HepG2 (cell line): ENCODE results near the gene PLEKHB1. TPM values are rescaled to one million over a fixed set of nuclear protein-coding genes. Genes with fewer than 3 reads are reported as not detected.

Experiments
- AGO2 ChIP-seq: fragments of 200-400 bp; formaldehyde crosslinking; optimal IDR thresholded peaks from 2 replicates; pipeline ENCODE3; 2017; ENCODE audit warnings: mild to moderate bottlenecking, low read depth, low read length, moderate library complexity
- CEBPG ChIP-seq: IDR thresholded peaks from 2 replicates; pipeline ENCODE4 v1.6.1; 2016
- DPF2 ChIP-seq: sonication (generic); formaldehyde crosslinking; IDR thresholded peaks from 2 replicates; pipeline ENCODE4 v1.4.0; 2020; ENCODE audit warnings: mild to moderate bottlenecking, low read depth, missing genetic modification reagents, borderline replicate concordance
- FLYWCH1 ChIP-seq: sonication (generic); formaldehyde crosslinking; IDR thresholded peaks from 2 replicates; pipeline ENCODE4 v1.8.1; 2023; ENCODE audit warnings: mild to moderate bottlenecking, missing genetic modification reagents
- GATAD2A ChIP-seq: IDR thresholded peaks from 2 replicates; pipeline ENCODE4 v1.6.1; 2016
- IKZF4 ChIP-seq: sonication (generic); formaldehyde crosslinking; IDR thresholded peaks from 2 replicates; pipeline ENCODE4 v1.5.1; 2020; ENCODE audit warnings: borderline replicate concordance, mild to moderate bottlenecking, low read depth, missing genetic modification reagents; ENCODE audit errors: not compliant biosample characterization
- NR2F6 ChIP-seq, 2 experiments: IDR thresholded peaks; 2 replicates each; pipeline ENCODE4 v1.6.1; 2016; ENCODE audit warnings: antibody characterized with exemption in 1 of 2, mild to moderate bottlenecking in 1 of 2
- RFX5 ChIP-seq: IDR thresholded peaks from 2 replicates; pipeline ENCODE4 v1.6.1; 2011; ENCODE audit warnings: low read depth, low read length, improper control_type of control experiment
- YY1 ChIP-seq: IDR thresholded peaks from 2 replicates; pipeline ENCODE4 v1.6.1; 2011; ENCODE audit warnings: low read length, low read depth, moderate library complexity, mild to moderate bottlenecking; ENCODE audit not compliant: insufficient read depth, insufficient replicate concordance
- ZBTB42 ChIP-seq: sonication (generic); formaldehyde crosslinking; IDR thresholded peaks from 2 replicates; pipeline ENCODE4 v1.5.0; 2020; ENCODE audit warnings: mild to moderate bottlenecking, missing genetic modification reagents
- ZNF101 ChIP-seq: sonication (generic); formaldehyde crosslinking; IDR thresholded peaks from 2 replicates; pipeline ENCODE4 v1.4.0; 2020; ENCODE audit warnings: mild to moderate bottlenecking, low read depth, missing genetic modification reagents, borderline replicate concordance
- ZNF343 ChIP-seq: sonication (generic); formaldehyde crosslinking; IDR thresholded peaks from 2 replicates; pipeline ENCODE4 v1.4.0; 2020; ENCODE audit warnings: mild to moderate bottlenecking, missing genetic modification reagents
- ZNF781 ChIP-seq: sonication (generic); formaldehyde crosslinking; IDR thresholded peaks from 2 replicates; pipeline ENCODE4 v1.5.1; 2020; ENCODE audit warnings: borderline replicate concordance, mild to moderate bottlenecking, missing genetic modification reagents; ENCODE audit errors: not compliant biosample characterization
- polyA plus RNA-seq, 8 experiments: library from polyadenylated mRNA; depleted of rRNA in 3 of 8; stranded (reverse) in 7 of 8; unstranded in 1 of 8; fragments of >200 nt; fragmentation: Illumina TruSeq in 4 of 8; extraction: Trizol in 4 of 8; gene quantifications; 2 replicates each; pipeline versions ENCODE4 v1.2.1 to v1.2.3, GENCODE V29; 2011 to 2016; ENCODE audit warnings: low read depth in 4 of 8, missing spikeins in 1 of 8, mixed read lengths in 1 of 8; ENCODE audit not compliant: insufficient read depth in 1 of 8
- total RNA-seq, 5 experiments: library from RNA; depleted of rRNA; stranded (reverse); fragments of >200 nt; fragmentation: Illumina TruSeq; extraction: Trizol; gene quantifications; 2 replicates each; pipeline ENCODE4 v1.2.3, GENCODE V29; 2016; ENCODE audit warnings: low read depth in 1 of 5
- TF ChIP-seq, protein P1 (sequence below): sonication (generic); formaldehyde crosslinking; IDR thresholded peaks from 2 replicates; pipeline ENCODE4 v1.4.0; 2020; ENCODE audit warnings: mild to moderate bottlenecking, missing genetic modification reagents, borderline replicate concordance
- TF ChIP-seq, protein P2 (sequence below): sonication (generic); formaldehyde crosslinking; IDR thresholded peaks from 2 replicates; pipeline ENCODE4 v1.5.0; 2020; ENCODE audit warnings: mild to moderate bottlenecking, missing genetic modification reagents
- TF ChIP-seq, protein P3 (sequence below): sonication (generic); formaldehyde crosslinking; IDR thresholded peaks from 2 replicates; pipeline ENCODE4 v1.4.0; 2020; ENCODE audit warnings: missing genetic modification reagents, borderline replicate concordance

PLEKHB1 gene
- total and polyA plus RNA-seq, 2 of the 13 experiments (the other 11 are each of a cell fraction or from before 2014, with no cell fraction given), result 68.0 to 99.3 TPM

DNA sequence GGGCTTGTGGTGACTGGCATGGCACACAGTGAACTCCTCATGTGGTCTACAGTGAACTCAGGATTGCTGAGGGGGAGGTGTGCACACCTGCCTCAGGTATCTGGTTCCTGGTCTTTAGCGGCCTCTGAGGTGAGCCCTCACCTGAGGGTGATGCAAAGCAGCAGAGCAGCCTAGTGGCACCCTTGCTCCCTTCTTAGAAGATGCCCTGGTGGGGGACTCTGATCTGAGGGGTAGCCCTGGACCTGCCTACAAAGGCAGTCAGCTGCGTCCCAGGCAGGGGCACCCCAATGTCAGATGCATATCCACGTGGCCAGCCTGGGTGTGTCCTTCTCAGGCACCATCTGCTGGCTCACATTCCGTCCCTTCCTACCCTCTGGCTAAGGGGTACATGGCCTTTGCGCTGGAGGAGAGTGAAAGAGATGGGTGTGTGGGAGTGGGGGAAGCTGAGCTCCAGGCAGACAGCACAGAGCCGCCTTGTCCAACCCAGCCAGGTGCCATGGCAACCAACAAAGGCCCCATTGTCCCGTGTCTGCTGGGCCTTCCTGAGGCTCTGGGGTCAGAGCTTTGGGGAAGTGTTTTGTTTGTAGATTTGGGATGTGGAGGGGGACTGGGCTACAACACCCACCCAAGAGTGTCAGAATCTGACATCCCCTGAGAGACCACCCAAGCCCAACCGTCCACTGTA lies 5.8 kb downstream of the PLEKHB1 start (continued):
- TF ChIP-seq AGO2, result peak; percentile 5
- no peak for TF ChIP-seq ZNF101 (CRISPR knock-in tag)
- peak; percentile 86 for TF ChIP-seq GATAD2A (CRISPR knock-in tag)
- TF ChIP-seq, protein P1, sequence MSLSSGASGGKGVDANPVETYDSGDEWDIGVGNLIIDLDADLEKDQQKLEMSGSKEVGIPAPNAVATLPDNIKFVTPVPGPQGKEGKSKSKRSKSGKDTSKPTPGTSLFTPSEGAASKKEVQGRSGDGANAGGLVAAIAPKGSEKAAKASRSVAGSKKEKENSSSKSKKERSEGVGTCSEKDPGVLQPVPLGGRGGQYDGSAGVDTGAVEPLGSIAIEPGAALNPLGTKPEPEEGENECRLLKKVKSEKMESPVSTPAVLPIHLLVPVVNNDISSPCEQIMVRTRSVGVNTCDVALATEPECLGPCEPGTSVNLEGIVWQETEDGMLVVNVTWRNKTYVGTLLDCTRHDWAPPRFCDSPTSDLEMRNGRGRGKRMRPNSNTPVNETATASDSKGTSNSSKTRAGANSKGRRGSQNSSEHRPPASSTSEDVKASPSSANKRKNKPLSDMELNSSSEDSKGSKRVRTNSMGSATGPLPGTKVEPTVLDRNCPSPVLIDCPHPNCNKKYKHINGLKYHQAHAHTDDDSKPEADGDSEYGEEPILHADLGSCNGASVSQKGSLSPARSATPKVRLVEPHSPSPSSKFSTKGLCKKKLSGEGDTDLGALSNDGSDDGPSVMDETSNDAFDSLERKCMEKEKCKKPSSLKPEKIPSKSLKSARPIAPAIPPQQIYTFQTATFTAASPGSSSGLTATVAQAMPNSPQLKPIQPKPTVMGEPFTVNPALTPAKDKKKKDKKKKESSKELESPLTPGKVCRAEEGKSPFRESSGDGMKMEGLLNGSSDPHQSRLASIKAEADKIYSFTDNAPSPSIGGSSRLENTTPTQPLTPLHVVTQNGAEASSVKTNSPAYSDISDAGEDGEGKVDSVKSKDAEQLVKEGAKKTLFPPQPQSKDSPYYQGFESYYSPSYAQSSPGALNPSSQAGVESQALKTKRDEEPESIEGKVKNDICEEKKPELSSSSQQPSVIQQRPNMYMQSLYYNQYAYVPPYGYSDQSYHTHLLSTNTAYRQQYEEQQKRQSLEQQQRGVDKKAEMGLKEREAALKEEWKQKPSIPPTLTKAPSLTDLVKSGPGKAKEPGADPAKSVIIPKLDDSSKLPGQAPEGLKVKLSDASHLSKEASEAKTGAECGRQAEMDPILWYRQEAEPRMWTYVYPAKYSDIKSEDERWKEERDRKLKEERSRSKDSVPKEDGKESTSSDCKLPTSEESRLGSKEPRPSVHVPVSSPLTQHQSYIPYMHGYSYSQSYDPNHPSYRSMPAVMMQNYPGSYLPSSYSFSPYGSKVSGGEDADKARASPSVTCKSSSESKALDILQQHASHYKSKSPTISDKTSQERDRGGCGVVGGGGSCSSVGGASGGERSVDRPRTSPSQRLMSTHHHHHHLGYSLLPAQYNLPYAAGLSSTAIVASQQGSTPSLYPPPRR, result peak; percentile 79; the same call in 1 of the 2 replicates
- TF ChIP-seq, protein P2, sequence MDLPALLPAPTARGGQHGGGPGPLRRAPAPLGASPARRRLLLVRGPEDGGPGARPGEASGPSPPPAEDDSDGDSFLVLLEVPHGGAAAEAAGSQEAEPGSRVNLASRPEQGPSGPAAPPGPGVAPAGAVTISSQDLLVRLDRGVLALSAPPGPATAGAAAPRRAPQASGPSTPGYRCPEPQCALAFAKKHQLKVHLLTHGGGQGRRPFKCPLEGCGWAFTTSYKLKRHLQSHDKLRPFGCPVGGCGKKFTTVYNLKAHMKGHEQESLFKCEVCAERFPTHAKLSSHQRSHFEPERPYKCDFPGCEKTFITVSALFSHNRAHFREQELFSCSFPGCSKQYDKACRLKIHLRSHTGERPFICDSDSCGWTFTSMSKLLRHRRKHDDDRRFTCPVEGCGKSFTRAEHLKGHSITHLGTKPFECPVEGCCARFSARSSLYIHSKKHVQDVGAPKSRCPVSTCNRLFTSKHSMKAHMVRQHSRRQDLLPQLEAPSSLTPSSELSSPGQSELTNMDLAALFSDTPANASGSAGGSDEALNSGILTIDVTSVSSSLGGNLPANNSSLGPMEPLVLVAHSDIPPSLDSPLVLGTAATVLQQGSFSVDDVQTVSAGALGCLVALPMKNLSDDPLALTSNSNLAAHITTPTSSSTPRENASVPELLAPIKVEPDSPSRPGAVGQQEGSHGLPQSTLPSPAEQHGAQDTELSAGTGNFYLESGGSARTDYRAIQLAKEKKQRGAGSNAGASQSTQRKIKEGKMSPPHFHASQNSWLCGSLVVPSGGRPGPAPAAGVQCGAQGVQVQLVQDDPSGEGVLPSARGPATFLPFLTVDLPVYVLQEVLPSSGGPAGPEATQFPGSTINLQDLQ (CRISPR knock-in tag), result peak; percentile 46; the same call in 1 of the 2 replicates
- TF ChIP-seq CEBPG (CRISPR knock-in tag), result no peak
- TF ChIP-seq, protein P3, sequence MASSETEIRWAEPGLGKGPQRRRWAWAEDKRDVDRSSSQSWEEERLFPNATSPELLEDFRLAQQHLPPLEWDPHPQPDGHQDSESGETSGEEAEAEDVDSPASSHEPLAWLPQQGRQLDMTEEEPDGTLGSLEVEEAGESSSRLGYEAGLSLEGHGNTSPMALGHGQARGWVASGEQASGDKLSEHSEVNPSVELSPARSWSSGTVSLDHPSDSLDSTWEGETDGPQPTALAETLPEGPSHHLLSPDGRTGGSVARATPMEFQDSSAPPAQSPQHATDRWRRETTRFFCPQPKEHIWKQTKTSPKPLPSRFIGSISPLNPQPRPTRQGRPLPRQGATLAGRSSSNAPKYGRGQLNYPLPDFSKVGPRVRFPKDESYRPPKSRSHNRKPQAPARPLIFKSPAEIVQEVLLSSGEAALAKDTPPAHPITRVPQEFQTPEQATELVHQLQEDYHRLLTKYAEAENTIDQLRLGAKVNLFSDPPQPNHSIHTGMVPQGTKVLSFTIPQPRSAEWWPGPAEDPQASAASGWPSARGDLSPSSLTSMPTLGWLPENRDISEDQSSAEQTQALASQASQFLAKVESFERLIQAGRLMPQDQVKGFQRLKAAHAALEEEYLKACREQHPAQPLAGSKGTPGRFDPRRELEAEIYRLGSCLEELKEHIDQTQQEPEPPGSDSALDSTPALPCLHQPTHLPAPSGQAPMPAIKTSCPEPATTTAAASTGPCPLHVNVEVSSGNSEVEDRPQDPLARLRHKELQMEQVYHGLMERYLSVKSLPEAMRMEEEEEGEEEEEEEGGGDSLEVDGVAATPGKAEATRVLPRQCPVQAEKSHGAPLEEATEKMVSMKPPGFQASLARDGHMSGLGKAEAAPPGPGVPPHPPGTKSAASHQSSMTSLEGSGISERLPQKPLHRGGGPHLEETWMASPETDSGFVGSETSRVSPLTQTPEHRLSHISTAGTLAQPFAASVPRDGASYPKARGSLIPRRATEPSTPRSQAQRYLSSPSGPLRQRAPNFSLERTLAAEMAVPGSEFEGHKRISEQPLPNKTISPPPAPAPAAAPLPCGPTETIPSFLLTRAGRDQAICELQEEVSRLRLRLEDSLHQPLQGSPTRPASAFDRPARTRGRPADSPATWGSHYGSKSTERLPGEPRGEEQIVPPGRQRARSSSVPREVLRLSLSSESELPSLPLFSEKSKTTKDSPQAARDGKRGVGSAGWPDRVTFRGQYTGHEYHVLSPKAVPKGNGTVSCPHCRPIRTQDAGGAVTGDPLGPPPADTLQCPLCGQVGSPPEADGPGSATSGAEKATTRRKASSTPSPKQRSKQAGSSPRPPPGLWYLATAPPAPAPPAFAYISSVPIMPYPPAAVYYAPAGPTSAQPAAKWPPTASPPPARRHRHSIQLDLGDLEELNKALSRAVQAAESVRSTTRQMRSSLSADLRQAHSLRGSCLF (CRISPR knock-in tag), result no peak
- TF ChIP-seq YY1, result no peak
- 0 out of 2 replicates have a peak, but pooled peaks have one; percentile 37 for TF ChIP-seq RFX5
- peak; percentile 54; the same call in 1 of the 2 replicates for TF ChIP-seq ZNF343 (CRISPR knock-in tag)
- TF ChIP-seq ZBTB42, result no peak
- no peak for TF ChIP-seq ZNF781 (CRISPR knock-in tag)
- no peak; the same call in 1 of the 2 replicates for TF ChIP-seq NR2F6 (IDR thresholded peaks at IDR 0.05)
- peak; percentile 85 for TF ChIP-seq NR2F6 (CRISPR knock-in tag; IDR thresholded peaks at IDR 0.05)
- no peak for TF ChIP-seq IKZF4 (CRISPR knock-in tag)
- TF ChIP-seq FLYWCH1 (CRISPR knock-in tag), result no peak
- TF ChIP-seq DPF2 (CRISPR knock-in tag), result no peak; the same call in 1 of the 2 replicates
